Measurements from ENCODE around the gene IGFL4. TPM values are rescaled to one million over a fixed set of nuclear protein-coding genes. Genes with fewer than 3 reads are reported as not detected.
A peak's percentile ranks its signal among the peaks of the same experiment; 100 is the strongest.

Gene IGFL4
- total and polyA plus RNA-seq, 2 of the 8 experiments (the other 6 are each of a cell fraction or from before 2014, with no cell fraction given) = 0.05 to 0.11 TPM

MicroRNAs encoded within 50 kb of the gene (microRNA counts, 767-probe panel; counts per million panel counts)
- microRNA hsa-miR-769-3p (879 counts per million, percentile 95 among the panel's probes with 10 or more counts), microRNA hsa-miR-769-5p (879 counts per million, percentile 95 among the panel's probes with 10 or more counts)

Small RNAs within 50 kb of the gene (microRNA-seq; reads per million reads assigned to microRNA genes)
- gene MIR769 (ENCODE audit: borderline microRNAs expressed in 2 of 2, borderline number of aligned reads in 2 of 2, borderline replicate concordance in 1 of 2) = 69.7 to 94.6 reads per million in 2 experiments

Small RNAs within 50 kb of the gene (small RNA-seq; reads per million reads assigned to genes)
- gene MIR769 (ENCODE audit: insufficient read depth) = 4,299 reads per million, percentile 100 among the genes with 10 or more reads in this experiment

Other genes with a start within 250 kb of the IGFL4 start
- gene DMWD, start 248.2 kb downstream of the IGFL4 start, total RNA-seq (2021; fragmentation: NEBNext Ultra II Directional; extraction: Animal tissue kit (Norgen Biotek cat#: 25700)) = 41.0 and 41.6 TPM in 2 replicates
- 13.6 and 23.7 TPM in 2 replicates for gene DMWD, start 248.2 kb downstream of the IGFL4 start, polyA plus RNA-seq (2011; rRNA removed)
- 0.19 and 0.25 TPM in 2 replicates for gene RSPH6A, start 225.7 kb downstream of the IGFL4 start, total RNA-seq (2021; fragmentation: NEBNext Ultra II Directional; extraction: Animal tissue kit (Norgen Biotek cat#: 25700))
- gene RSPH6A, start 225.7 kb downstream of the IGFL4 start, polyA plus RNA-seq (2011; rRNA removed) = 0.05 TPM in 2 replicates
- gene SYMPK, start 177.9 kb downstream of the IGFL4 start, total RNA-seq (2021; fragmentation: NEBNext Ultra II Directional; extraction: Animal tissue kit (Norgen Biotek cat#: 25700)) = 81.5 and 93.6 TPM in 2 replicates
- 99.5 and 142 TPM in 2 replicates for gene SYMPK, start 177.9 kb downstream of the IGFL4 start, polyA plus RNA-seq (2011; rRNA removed)
- gene FOXA3, start 176.7 kb downstream of the IGFL4 start, total RNA-seq (2021; fragmentation: NEBNext Ultra II Directional; extraction: Animal tissue kit (Norgen Biotek cat#: 25700)) = 20.2 and 21.7 TPM in 2 replicates
- gene FOXA3, start 176.7 kb downstream of the IGFL4 start, polyA plus RNA-seq (2011; rRNA removed) = 40.1 and 49.1 TPM in 2 replicates
- gene IRF2BP1, start 154.9 kb downstream of the IGFL4 start, total RNA-seq (2021; fragmentation: NEBNext Ultra II Directional; extraction: Animal tissue kit (Norgen Biotek cat#: 25700)) = 24.4 and 25.3 TPM in 2 replicates
- gene IRF2BP1, start 154.9 kb downstream of the IGFL4 start, polyA plus RNA-seq (2011; rRNA removed) = 12.1 and 22.1 TPM in 2 replicates
- gene MYPOP, start 138.4 kb downstream of the IGFL4 start, total RNA-seq (2021; fragmentation: NEBNext Ultra II Directional; extraction: Animal tissue kit (Norgen Biotek cat#: 25700)) = 11.1 and 12.6 TPM in 2 replicates
- gene MYPOP, start 138.4 kb downstream of the IGFL4 start, polyA plus RNA-seq (2011; rRNA removed) = 3.2 and 5.8 TPM in 2 replicates
- gene NANOS2, start 126.2 kb downstream of the IGFL4 start, total RNA-seq (2021; fragmentation: NEBNext Ultra II Directional; extraction: Animal tissue kit (Norgen Biotek cat#: 25700)) = not detected in 2 replicates
- 0.20 and 0.24 TPM in 2 replicates for gene NANOS2, start 126.2 kb downstream of the IGFL4 start, polyA plus RNA-seq (2011; rRNA removed)
- gene NOVA2, start 67.1 kb downstream of the IGFL4 start, total RNA-seq (2021; fragmentation: NEBNext Ultra II Directional; extraction: Animal tissue kit (Norgen Biotek cat#: 25700)) = 22.7 and 24.6 TPM in 2 replicates
- 3.2 and 4.5 TPM in 2 replicates for gene NOVA2, start 67.1 kb downstream of the IGFL4 start, polyA plus RNA-seq (2011; rRNA removed)
- 16.1 and 17.4 TPM in 2 replicates for gene CCDC61, start 45.5 kb downstream of the IGFL4 start, total RNA-seq (2021; fragmentation: NEBNext Ultra II Directional; extraction: Animal tissue kit (Norgen Biotek cat#: 25700))
- gene CCDC61, start 45.5 kb downstream of the IGFL4 start, polyA plus RNA-seq (2011; rRNA removed) = 7.8 and 11.5 TPM in 2 replicates
- gene PGLYRP1, start 17.9 kb downstream of the IGFL4 start, total RNA-seq (2021; fragmentation: NEBNext Ultra II Directional; extraction: Animal tissue kit (Norgen Biotek cat#: 25700)) = not detected in 2 replicates
- not detected in 2 replicates for gene PGLYRP1, start 17.9 kb downstream of the IGFL4 start, polyA plus RNA-seq (2011; rRNA removed)
- gene IGFL3, start 83.7 kb upstream of the IGFL4 start, total RNA-seq (2021; fragmentation: NEBNext Ultra II Directional; extraction: Animal tissue kit (Norgen Biotek cat#: 25700)) = not detected in 2 replicates
- gene IGFL3, start 83.7 kb upstream of the IGFL4 start, polyA plus RNA-seq (2011; rRNA removed) = 0.12 and 0.28 TPM in 2 replicates
- not detected in 2 replicates for gene IGFL2, start 107.2 kb upstream of the IGFL4 start, total RNA-seq (2021; fragmentation: NEBNext Ultra II Directional; extraction: Animal tissue kit (Norgen Biotek cat#: 25700))
- not detected in 2 replicates for gene IGFL2, start 107.2 kb upstream of the IGFL4 start, polyA plus RNA-seq (2011; rRNA removed)
- gene IGFL1, start 188.7 kb upstream of the IGFL4 start, total RNA-seq (2021; fragmentation: NEBNext Ultra II Directional; extraction: Animal tissue kit (Norgen Biotek cat#: 25700)) = not detected in 2 replicates
- not detected in 2 replicates for gene IGFL1, start 188.7 kb upstream of the IGFL4 start, polyA plus RNA-seq (2011; rRNA removed)